ENCODE data around the gene DOCK4.

The DOCK4 gene

DNA sequence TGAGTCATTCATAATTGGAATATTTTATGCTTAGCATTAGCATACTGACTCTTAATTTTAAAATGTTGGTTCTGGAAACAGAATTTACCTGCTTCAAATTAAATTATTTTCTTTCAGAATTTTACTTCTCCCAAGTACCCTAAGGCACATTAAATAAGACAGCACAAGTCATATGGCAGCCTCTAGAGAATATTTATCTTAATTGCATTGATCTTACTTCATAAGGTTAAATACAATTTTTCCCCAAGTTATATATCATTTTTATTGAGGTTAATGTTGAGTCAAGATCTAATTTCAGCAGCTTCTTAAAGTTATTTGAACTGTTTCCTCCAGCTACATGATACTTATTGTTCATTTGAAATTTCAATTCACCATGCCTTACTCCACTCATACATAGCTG lies 520.9 kb downstream of the DOCK4 start:
- in situ Hi-C loops (cut with MboI; ENCODE audit: low pct_unique_long_range_greater_than_20kb, low sequenced_read_pairs, unreplicated experiment): no loop called here
- no peak for DNase-seq (ENCODE audit: low spot score)
- TF ChIP-seq CTCF (IDR thresholded peaks at IDR 0.05; ENCODE audit: extremely low read depth, insufficient read depth, missing control alignments): no peak

- in situ Hi-C loops (cut with MboI; ENCODE audit: low pct_unique_long_range_greater_than_20kb, low sequenced_read_pairs, unreplicated experiment): no loop called here
- TF ChIP-seq CTCF (IDR thresholded peaks at IDR 0.05; ENCODE audit: extremely low read depth, insufficient read depth, missing control alignments): no peak
- no peak for DNase-seq (ENCODE audit: low spot score)
Observed at GRCh38 chr7:111682588-111683340, 523.4 kb downstream of the DOCK4 start.

DNA sequence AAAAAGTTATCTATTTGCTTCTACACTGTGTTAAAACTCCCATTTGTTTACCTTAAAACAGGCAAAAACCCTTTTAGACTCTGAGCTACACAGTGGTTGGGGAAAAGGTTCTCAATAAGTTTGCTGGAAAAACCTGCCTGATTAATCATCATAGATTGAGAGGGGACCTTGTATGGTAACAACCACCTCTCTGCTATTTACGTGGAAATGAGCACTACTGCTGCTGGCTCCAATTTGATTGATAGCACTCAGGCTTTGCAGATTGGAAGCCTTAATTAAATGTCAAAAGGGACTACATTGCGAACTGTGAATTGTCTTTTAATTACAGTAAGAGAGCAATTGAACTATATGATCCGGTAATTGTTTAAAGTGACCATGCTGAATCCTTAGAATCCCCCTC lies 525.0 kb downstream of the DOCK4 start:
- in situ Hi-C loops (cut with MboI; ENCODE audit: low pct_unique_long_range_greater_than_20kb, low sequenced_read_pairs, unreplicated experiment): no loop called here
- DNase-seq (ENCODE audit: low spot score): no peak
- TF ChIP-seq CTCF (IDR thresholded peaks at IDR 0.05; ENCODE audit: extremely low read depth, insufficient read depth, missing control alignments): no peak

GRCh38 chr7:111678986-111679385 lies 527.2 kb downstream of the DOCK4 start:
- TF ChIP-seq CTCF (IDR thresholded peaks at IDR 0.05; ENCODE audit: extremely low read depth, insufficient read depth, missing control alignments): no peak
- no peak for DNase-seq (ENCODE audit: low spot score)
- in situ Hi-C loops (cut with MboI; ENCODE audit: low pct_unique_long_range_greater_than_20kb, low sequenced_read_pairs, unreplicated experiment): no loop called here

DNA sequence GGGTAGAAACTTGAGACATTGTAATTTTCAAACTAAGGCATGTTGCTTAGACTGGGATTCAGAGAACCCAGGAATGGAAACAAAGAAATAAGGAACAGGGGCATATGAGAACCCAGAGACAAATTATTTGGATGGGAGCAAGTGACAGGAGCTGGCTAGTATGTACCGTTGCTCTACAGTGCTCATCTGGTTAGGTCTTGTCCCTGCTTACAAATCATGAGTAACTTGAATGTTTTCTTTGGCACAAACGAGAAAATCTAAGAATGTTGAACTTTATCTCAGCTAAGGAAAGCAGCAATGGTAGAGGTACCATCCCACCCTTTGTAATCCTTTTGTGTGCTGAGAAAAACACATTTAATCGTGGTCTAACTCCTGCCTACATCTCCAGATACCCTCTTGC lies 527.9 kb downstream of the DOCK4 start:
- no peak for DNase-seq (ENCODE audit: low spot score)
- no peak for TF ChIP-seq CTCF (IDR thresholded peaks at IDR 0.05; ENCODE audit: extremely low read depth, insufficient read depth, missing control alignments)
- in situ Hi-C loops (cut with MboI; ENCODE audit: low pct_unique_long_range_greater_than_20kb, low sequenced_read_pairs, unreplicated experiment): no loop called here

DNA sequence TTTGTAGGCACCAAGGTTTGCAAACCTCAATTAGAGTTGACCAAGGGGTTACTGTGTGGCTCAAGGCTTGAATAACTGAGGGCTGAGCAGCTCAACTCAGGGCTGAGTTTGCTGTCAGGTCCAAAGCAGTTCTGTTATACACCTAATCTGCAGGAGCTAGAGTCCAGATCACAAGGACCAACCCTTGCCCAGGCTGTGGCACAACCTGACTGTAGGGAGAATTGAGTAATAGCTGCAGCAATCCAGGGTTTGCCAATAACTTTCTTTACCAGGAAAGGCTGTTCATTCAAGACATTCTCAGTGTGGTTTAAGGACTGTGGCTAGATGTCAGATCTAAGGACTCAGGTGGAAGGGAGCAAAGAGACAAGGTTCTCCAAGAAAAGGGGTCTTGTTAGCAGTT lies 528.4 kb downstream of the DOCK4 start:
- in situ Hi-C loops (cut with MboI; ENCODE audit: low pct_unique_long_range_greater_than_20kb, low sequenced_read_pairs, unreplicated experiment): no loop called here
- DNase-seq (ENCODE audit: low spot score): no peak
- no peak for TF ChIP-seq CTCF (IDR thresholded peaks at IDR 0.05; ENCODE audit: extremely low read depth, insufficient read depth, missing control alignments)

Data from GM13977 (cell line).